Stimulated activated CD4-positive, alpha-beta T cell treated with anti-CD3 and anti-CD28 coated beads, Interleukin-2, amount 100 ng/mL, for 24 hours (primary cell): ENCODE data around the gene NFKBIB.

Experiments
- DNase-seq, 2 donors: peaks; one replicate each; pipeline ENCODE4 v3.0.0-alpha.2; 2020

The NFKBIB gene

DNA sequence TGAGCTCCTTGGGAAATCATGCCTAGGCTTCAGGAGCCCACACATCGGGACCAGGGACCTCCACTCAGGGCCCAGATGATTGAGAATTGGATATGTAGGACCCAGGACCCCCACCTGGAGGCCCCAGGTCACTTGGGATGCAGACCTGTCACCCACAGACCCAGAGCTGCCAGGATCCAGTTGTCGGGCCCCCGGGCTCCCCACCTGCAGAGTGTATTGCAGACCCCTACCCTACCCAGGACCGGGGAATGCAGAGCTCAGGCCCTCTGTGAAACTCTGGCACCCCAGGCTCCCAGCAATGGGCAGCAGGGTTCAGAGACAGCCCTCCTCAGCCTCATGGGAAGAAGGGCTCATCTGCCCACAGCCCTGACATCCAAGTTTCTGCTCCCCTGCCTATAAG is 5.9 kb downstream of the NFKBIB start:
- DNase-seq, result no peak

DNA sequence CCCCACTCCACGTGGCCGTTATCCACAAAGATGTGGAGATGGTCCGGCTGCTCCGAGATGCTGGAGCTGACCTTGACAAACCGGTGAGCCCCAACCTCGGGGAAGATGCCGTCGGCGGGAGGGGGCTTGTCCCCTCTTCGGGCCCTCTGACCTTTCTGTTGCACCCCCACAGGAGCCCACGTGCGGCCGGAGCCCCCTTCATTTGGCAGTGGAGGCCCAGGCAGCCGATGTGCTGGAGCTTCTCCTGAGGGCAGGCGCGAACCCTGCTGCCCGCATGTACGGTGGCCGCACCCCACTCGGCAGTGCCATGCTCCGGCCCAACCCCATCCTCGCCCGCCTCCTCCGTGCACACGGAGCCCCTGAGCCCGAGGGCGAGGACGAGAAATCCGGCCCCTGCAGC is 7.5 kb downstream of the NFKBIB start:
- DNase-seq, result no peak

DNA sequence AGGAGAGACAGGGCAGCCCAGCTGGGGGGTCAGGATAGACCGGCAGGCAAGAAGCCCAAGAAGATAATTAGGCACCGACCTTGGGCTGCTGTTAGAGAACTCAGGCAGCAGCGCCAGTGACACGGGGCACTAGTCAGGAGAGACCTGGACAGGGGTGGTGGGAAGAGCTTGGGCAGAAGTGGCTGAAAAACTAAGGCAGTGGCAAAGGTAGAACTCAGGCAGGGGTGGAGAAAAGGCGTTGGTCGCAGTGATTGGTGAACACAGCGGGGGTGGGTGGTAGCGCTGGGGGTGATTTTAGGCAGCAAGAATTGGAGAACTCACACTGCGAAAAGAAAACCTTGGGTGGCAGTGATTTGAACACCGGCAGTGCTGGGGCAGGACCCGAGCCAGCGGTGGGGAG is 7.9 kb downstream of the NFKBIB start:
- no peak for DNase-seq

DNA sequence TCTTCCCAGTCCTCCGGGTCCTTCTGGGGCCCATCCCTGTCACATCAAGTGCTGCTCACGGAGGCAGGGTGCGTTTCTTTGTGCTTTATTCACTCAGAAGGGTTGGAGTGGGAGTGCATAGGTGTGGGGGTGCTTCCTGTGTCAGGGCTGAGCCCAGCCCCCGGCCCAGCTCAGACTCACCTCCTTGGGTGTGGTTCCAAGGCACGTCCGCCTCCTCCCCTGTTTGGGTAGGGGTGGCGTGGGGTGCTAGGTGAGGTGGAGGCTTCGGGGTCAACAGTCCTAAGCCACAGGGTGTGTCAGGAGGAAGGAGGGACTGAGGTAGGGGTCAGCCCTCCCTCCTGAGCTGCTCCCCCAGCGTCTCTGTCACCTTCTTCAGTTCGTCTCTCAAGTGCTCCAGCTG is 9.1 kb downstream of the NFKBIB start:
- no peak for DNase-seq

DNA sequence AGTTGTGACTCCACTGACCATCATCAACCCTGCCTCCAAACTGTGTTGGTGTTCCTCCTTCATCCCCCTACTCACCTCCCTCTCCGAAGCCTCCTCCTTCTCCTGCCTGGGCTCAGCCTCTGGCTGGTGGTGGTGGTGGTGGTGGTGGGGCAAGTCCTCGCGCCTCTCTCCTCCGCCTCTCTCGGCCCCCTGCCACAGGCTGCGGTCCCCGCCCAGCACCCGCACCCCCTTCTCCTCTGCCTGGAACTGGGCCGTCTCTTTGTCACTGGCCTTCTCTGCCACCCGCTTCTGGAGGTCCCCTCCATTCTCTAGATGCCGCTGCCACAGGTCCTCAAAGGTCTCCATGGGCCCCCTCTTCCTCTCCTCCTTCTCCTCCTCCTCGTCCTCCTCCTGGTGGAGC is 10.7 kb downstream of the NFKBIB start:
- DNase-seq, result no peak

DNA sequence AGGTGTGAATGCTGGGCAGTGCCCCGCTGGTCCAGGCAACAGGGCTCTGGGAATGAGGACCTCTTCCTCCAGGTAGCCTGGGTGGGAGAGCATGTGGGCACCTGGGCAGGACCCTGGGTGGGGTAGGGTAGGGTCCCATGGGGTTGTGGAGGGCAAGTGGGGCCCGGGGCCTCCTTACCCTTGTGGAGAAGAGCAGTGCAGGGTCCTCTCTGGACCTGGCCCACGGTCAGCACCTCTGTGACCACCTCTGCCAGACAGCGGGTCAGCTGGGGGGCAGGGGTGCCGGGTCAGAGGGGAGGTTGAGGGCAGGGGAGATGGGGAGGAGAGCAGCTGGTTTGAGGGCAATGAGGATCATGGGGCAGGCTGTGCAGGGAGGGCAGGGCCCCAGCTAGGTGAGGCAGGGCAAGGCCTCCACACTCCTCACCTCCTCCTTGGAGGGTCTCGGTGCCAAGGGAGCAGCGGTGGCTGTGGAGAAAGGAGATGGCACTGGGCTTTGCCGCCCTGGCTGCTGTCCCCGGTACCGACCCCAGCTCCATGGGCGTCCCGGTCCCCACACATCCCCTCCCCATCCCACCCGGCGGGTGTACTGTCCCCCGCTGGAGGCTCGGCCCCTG is 11.7 kb downstream of the NFKBIB start:
- DNase-seq, result no peak

DNA sequence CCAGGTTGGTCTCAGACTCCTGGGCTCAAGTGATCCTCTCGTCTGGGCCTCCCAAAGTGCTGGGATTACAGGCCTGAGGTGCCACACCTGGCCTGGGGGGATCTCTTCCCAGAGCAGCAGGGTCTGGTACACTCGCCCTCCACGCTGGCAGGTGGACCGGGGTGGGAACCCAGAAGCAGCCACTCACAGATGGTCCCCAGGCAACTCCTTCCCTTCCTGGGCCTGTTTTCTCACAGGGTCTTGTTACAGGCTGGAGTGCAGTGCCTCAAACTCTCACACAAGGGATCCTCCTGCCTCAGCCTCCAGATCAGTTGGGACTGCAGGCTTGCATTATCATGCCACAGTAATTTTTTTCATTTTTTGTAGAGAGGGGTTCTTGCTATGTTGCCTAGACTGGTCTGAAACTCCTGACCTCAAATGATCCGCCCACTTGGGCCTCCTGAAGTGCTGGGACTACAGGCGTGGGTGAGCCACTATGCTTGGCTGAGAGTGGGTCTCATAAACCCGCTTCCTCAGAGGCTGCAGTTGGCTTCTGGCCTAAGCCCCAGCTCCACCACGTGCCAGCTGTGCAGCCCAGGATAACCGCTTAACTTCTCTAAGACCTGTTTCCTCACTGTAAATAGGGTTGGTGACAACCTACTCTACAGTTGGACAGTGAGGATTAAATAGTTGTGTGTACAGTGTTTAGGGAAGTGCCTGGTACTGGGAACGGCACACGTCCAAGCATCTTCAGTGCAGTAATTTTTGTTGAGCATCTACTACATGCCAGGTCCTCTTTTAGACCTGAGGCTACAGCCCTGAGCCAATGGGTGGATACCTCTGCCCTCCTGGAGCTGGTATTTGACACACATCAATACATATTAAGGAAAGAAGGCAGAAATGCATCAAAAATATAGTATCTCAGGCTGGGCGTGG is 13.1 kb downstream of the NFKBIB start:
- DNase-seq, result no peak

DNA sequence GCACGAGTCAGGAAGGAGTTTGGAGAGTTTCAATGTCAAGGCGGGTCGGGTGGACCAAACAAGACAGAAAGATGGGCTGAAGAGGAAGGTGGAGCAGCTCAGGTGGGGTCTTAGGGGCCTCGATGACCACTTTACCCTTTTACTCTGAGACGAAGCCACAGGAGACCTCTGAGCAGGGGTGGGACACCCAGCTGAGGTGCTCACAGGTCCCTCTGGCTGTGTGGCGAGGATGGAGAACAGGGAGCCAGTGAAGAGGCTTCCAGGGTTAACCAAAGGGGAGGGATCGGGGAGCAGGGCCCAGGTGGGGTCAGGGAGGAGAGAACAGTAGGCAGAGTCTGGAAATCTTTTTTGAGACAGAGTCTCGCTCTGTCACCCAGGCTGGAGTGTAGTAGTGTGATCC is 14.2 kb downstream of the NFKBIB start:
- DNase-seq, result no peak

DNA sequence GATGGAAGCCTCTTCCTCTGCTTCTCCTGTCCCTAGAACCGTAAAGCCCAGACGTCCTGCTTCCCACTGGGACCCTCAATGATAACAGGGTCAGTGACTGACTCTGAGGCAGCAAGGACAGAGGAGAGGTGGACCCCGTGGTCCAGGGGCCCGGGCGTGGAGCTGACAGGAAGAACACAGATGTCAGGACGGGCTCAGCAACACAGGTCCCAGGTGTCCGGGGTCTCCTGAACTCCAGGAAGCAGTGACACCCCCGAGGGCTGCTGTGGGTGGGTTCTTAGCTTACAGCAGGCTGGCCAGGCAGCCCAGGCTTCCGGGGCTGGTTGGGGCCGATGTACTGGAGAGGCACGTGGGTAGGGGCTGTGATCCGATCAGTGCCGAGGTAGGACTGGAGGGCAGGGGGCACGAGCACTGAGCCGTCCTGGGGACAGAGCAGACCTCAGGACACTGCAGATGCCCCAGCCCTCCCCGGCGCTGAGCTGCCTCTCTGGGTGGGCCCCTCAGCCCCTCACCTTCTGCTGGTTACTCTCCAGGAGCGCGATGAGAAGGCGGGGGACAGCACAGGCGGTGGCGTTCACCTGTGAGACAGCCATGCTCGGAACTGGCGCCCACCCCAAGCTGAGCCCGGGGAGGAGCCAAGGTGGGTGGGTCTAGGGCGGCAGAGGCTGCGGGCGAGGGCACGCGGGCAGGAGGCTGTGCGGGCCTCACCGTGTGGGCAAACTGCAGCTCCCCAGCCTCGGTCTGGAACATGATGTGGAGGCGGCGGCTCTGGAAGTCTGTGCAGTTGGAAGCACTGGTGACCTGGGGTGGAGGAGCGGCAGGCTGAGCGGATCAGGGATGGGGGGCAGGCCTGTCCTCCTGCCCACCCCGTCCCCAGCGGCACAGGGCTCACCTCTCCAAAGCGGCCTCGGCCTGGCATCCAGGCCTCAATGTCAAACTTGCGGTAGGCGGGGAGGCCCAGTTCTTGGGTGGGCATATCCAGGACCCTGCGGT is 15.9 kb downstream of the NFKBIB start:
- no peak for DNase-seq

DNA sequence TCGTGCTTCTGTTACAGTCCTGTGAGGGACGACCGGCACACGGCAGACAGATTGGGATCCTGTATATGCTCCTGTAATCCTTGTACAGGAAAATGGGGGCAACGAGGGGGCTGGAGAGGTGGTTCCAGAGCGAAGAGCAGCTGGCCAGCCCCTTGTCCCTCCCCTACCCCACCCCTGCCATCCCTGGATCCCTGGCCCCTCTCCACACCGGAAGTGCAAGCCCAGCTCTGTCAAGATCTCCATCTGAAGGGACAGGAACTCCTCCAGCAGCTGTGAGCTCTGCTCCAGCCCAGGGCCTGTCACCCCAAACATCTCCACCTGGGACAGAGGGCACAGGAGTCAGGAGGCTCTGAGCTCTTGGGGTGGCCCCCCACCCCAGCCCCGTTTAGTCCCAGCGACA is 17.7 kb downstream of the NFKBIB start:
- no peak for DNase-seq

DNA sequence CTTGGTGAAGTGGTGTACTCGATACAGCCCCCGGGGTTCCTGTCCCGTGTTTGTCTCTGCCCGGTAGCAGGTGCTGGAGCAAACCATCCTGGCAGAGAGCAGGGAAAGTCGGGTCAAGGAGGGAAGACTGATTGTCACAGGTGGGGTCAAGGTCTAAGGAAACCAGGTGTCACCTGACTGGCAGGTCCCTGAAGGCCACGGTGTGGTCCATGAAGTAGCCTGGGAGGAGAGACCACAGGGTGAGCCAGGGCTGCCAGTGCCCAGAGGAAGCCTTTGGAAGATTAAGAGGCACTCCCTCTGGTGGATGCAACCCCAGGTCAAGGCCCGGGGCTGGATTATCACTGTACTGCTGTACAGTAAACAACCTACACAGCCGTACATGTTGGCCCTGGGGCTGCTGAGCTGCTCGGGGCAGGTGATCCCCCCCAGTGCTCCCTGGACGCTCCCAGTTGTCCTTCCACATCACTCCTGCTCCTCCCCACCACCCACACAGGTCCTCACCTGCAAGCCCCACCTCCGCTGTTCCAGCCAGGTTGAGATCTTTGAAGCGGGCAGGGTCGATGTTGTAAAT is 18.2 kb downstream of the NFKBIB start:
- no peak for DNase-seq

DNA sequence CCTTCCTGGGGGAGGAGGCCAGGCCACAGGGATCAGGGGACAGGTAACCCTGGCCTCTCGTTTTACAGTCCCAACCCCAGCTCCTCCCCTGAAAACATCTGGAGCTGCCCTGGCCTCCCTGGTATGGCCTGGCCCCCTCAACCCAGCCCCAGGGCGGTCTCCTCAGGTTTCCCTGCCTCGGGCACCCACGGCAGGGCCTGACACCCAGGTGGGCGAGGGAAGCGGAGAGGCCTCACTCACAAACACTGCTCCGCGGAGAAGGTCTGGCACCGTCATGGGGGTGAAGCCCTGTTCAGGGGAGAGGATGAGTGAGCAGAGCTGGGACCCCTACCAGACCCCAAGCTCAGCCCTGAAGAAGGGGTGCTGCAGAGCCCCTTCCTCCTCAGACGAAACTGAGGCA is 18.8 kb downstream of the NFKBIB start:
- no peak for DNase-seq

DNA sequence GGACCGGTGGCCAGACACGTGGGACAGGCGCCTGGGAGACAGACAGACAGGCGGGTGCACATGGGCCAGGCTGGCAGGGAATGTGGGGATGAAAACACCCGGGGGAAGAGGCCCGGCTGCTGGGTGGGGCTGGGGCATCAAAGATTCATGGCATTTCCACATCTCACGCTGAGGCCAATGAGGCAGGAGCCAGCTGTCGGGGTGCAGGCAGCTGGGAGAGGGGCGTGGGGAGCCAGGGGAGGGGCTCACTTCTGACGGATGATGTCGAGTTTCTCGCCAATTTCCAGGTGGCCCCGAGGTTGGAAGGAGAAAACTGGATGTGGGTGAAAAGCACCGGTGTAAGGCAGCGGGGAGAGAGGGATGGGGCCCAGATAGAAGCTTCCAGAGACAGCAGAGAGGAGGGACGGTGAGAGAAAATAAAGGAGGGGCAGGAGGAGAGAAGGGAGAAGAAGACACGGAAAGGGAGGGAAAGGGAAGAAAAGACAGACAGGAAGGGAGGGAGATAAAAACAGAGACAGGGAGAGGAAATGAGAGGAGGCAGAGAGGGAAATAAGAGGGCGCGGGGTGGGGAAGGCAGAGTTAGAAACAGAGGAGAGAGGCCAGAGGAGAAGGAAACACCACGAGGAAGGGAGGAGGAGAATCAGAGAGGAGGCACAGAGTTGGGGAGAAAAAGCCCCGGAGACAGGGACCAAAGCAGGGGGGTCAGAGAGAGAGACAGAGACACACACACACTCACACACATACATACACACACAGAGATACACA is 20.2 kb downstream of the NFKBIB start:
- no peak for DNase-seq

DNA sequence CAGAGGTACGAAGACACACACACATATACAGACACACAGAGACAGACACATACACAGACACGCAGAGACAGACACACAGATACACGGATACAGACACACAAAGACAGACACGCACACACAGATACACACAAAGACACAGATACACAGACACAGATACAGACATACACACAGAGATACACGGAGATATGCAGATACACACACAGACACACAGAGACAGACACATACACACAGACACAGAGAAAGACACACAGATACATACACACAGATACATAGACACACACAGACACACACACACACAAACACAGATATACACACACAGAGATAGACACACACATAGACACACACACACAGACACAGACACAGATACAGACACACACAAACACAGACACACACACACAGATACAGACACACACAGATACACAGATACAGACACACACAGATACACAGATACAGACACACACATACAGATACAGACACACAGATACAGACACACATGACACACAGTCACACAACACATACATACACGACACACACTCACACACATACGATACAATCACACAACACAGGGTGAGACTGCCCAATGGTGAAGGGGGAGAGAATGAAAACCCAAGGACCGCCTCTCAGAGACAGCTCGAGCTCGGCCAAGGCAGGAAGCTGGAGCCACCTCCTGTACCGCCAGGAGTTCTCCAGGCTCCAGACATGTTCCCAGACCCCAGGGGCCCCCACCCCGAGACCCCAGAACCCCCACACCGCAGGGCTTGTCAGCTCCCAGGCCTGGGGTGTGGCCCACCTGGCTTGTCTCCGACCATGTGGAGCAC is 21.0 kb downstream of the NFKBIB start:
- DNase-seq, result no peak

DNA sequence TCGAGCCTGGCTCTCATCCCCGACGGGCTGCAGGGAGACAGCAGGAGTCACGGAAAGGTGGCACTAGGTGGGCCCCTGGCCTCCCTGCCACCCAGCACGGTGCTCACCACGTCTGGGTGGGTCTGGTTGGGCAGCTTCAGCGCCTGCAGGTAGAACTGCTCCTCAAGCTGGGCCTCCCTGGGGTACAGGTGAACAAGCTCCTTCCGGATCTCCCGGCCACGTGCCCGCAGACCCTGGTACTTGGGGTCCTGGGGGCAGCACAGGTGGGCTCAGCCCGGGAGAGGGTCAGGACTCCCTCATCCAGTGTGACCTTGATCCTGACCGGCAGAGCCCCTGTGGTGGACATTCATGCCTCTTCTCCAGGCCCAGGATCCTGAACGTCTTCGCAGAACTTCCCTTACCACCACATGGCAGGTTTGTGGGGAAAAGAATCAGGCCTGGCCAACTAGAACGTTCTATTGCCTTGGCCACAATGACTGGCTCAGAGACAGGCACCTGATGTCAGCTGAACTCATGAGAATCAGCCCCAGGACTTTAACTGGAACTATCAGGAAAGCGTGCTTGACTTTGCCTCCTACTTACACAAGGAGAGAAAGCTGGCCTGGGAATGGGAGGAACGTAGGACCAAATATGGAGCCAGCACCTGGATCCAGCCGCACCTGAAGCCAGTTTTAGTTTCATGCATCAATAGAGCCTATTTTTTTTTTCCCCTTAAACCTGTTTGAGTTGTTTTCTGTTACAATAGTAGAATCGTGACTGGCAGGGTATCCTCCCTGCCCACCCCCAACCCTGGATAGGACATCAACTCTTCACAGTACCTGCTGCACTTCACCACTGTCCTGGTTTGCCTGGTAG is 21.9 kb downstream of the NFKBIB start:
- DNase-seq, result no peak

DNA sequence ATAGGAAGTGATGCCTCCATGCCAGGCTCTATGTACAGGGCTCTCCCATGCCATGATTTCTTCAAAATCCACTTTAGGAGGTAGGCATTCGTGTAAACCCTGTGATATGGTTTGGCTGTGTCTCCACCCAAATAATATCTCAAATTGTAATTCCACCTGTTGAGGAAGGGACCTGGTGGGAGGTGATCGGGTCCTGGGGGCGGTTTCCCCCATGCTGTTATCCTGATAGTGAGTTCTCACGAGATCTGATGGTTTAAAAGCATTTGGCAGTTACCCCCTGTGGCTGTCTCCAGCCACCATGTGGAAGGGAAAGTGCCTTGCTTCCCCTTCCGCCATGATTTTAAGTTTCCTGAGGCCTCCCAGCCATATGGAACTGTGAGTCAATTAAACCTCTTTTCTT is 22.7 kb downstream of the NFKBIB start:
- no peak for DNase-seq

DNA sequence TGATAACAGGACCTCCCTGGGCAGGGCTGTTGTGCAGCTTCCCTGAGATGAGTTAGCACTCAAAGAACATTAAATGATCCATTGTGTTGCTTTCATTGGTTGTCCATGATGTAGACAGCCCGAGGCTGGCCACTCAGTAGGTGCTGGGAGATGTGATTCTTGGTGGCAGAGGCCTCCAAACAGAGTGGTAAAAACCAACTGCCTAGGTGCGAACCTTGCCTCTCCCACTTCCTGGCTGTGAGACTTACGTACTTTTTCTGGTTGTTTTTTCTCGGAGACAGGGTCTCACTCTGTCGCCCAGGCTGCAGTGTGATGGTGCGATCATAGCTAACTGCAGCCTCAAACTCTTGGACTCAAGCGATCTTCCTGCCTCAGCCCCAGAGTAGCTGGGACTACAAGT is 24.6 kb downstream of the NFKBIB start:
- no peak for DNase-seq

DNA sequence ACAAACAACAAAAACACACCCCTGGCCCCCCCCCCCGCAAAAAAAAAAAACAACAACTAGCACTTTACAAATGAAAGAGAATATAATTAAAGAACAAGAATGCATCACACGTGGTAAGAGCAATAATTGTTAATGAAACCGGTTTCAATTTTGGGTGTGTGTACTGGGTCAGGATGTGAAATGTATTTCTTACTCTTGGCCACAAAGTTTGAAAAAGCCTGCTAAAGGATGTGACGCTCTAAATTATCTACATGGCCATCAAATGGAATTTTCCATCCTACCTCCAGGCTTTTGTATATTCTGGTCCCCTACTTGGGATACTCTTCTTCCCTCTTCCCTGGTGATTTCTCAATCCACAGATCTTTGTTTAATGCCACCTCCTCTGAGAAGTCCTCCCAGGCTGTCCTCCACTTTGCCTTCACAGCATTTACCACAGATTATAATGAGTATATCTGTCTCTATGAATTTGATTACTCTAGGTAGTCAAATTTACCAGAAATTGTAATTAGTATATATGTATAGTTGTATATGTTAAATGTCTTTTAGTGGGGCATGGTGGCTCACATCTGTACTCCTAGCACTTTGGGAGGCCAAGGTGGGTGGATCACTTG is 28.7 kb downstream of the NFKBIB start:
- DNase-seq, result no peak

DNA sequence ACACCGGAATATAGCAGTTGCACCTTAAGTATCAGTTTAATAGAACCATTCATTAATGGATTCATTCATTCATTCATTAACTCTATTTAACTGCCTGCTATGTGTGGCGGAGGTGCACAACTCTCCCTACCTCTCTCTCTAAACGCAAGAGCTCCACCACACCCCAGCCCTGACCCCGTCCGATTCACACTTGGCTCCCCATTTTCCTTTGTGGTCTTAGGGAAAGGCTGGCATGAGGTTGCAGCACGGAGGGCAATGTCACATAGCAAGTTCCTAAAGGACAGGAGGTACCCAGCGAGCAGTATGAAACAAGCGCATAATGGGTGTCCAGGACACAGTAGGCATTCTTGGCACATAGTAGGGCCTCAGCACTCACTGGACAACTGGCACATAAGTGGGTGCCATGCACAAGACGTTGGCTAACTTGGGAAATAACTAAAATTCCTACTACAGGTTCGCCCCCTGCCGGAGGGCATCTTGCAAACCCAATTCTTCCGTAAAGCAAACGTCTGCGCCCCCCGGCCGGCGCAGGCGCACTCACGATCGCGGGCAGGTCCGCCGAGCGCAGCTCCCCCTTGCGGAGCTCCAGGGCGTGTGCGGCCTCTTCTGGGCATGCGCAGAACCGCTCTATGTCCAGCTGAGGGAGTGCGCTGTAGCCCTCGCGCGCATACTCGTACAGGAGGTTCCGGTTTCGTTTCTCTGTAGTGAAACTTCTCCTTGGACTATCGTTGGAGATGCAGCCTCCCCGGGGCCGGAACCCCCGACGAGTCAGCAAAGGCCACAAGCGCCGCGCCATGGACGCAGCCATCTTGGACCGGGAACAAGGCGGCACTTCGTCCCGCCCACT is 30.4 kb downstream of the NFKBIB start, which contains the start of gene SARS2:
SARS2 (minus strand) TSS at position 835 of the 847 bp plus-strand sequence; CDS start at position 808, 27 bp downstream.
- peak; percentile 90 to 92 for DNase-seq
